Muscle of leg (tissue), 3 donors: ENCODE data around the gene TARP.

Experiments used
- DNase-seq: peaks from one replicate; pipeline ENCODE4 v3.0.0; 2013
- H3K27ac ChIP-seq: one replicate; pipeline ENCODE4 v1.5.1; 2013; ENCODE audit warnings: mild to moderate bottlenecking, low read length, control low read depth
- H3K27me3 ChIP-seq: one replicate; pipeline ENCODE4 v1.6.1; 2013; ENCODE audit warnings: low read length; ENCODE audit not compliant: control insufficient read depth, insufficient read depth
- H3K36me3 ChIP-seq: one replicate; pipeline ENCODE4 v1.6.1; 2013; ENCODE audit warnings: low read length; ENCODE audit not compliant: control insufficient read depth, insufficient read depth
- H3K4me1 ChIP-seq: one replicate; pipeline ENCODE4 v1.6.1; 2013; ENCODE audit warnings: low read length; ENCODE audit not compliant: control insufficient read depth, insufficient read depth
- H3K4me3 ChIP-seq: one replicate; pipeline ENCODE4 v1.5.1; 2013; ENCODE audit warnings: low read length, control low read depth
- H3K9me3 ChIP-seq: replicated peaks from 2 replicates; pipeline ENCODE4 v1.6.1; 2013; ENCODE audit warnings: low read depth, low read length; ENCODE audit not compliant: control insufficient read depth
- WGBS: methylation state at CpG from one replicate; pipeline ENCODE4 v1.1.5; 2013; ENCODE audit warnings: missing lambda C conversion rate; ENCODE audit not compliant: insufficient coverage; 5-methylcytosine and 5-hydroxymethylcytosine counted together

Gene TARP

GRCh38 chr7:38224392-38224791, 49.0 kb downstream of the TARP start:
- H3K36me3 ChIP-seq = peaks cover 35% of the 10 kb centered on the region
- no peaks in the 10 kb centered on the region for H3K27me3 ChIP-seq
- peaks cover 4% of the 10 kb centered on the region for H3K4me1 ChIP-seq
- no peaks in the 10 kb centered on the region for H3K9me3 ChIP-seq
- 100% methylated on average over 3 of the region's 5 CpGs for WGBS
- no peak for DNase-seq
- no peak overlapping the region for H3K4me3 ChIP-seq
- H3K27ac ChIP-seq = no peak overlapping the region

- 88% methylated on average over 1 of the region's 2 CpGs for WGBS
- DNase-seq = no peak
- H3K36me3 ChIP-seq = peaks cover 40% of the 10 kb centered on the region
- no peak overlapping the region for H3K4me3 ChIP-seq
- peaks cover 4% of the 10 kb centered on the region for H3K4me1 ChIP-seq
- H3K27me3 ChIP-seq = no peaks in the 10 kb centered on the region
- H3K9me3 ChIP-seq = no peaks in the 10 kb centered on the region
- no peak overlapping the region for H3K27ac ChIP-seq
These were observed 50.1 kb downstream of the TARP start for GRCh38 chr7:38223306-38223705.

GRCh38 chr7:38222481-38223096, 50.8 kb downstream of the TARP start:
- H3K27me3 ChIP-seq = no peaks in the 10 kb centered on the region
- H3K4me3 ChIP-seq = no peak overlapping the region
- H3K36me3 ChIP-seq = peaks cover 45% of the 10 kb centered on the region
- H3K9me3 ChIP-seq = no peaks in the 10 kb centered on the region
- no peak overlapping the region for H3K27ac ChIP-seq
- DNase-seq = peak; percentile 76
- WGBS = no CpG with 5 or more reads among the region's 5 CpGs
- peaks cover 4% of the 10 kb centered on the region for H3K4me1 ChIP-seq

- no peaks in the 10 kb centered on the region for H3K9me3 ChIP-seq
- no peak overlapping the region for H3K4me3 ChIP-seq
- peaks cover 47% of the 10 kb centered on the region for H3K36me3 ChIP-seq
- H3K27me3 ChIP-seq = no peaks in the 10 kb centered on the region
- H3K27ac ChIP-seq = no peak overlapping the region
- H3K4me1 ChIP-seq = peaks cover 7% of the 10 kb centered on the region
- no CpG with 5 or more reads among the region's 3 CpGs for WGBS
- no peak for DNase-seq
These were observed 53.0 kb downstream of the TARP start for GRCh38 chr7:38220452-38220851.

GRCh38 chr7:38217672-38218071, 55.8 kb downstream of the TARP start:
- no peak for DNase-seq
- Histone ChIP-seq H3K4me3 (no peak overlapping the region), H3K36me3 (peaks cover 44% of the 10 kb centered on the region), H3K4me1 (peaks cover 7% of the 10 kb centered on the region), H3K27ac (no peak overlapping the region), H3K27me3 (no peaks in the 10 kb centered on the region), H3K9me3 (no peaks in the 10 kb centered on the region)
- no CpG with 5 or more reads among the region's 2 CpGs for WGBS

- H3K4me1 ChIP-seq = peaks cover 4% of the 10 kb centered on the region
- peaks cover 39% of the 10 kb centered on the region for H3K36me3 ChIP-seq
- H3K27me3 ChIP-seq = no peaks in the 10 kb centered on the region
- H3K4me3 ChIP-seq = no peak overlapping the region
- H3K9me3 ChIP-seq = no peaks in the 10 kb centered on the region
- WGBS = 3% methylated on average over 5 of the region's 5 CpGs
- peak; percentile 94 for DNase-seq
- H3K27ac ChIP-seq = peak overlapping the region; percentile 60
These were observed 57.4 kb downstream of the TARP start for GRCh38 chr7:38215735-38216670.

GRCh38 chr7:38215115-38215514, 58.3 kb downstream of the TARP start:
- no CpG with 5 or more reads among the region's 1 CpG for WGBS
- H3K27ac ChIP-seq = peak overlapping the region; percentile 42
- peaks cover 38% of the 10 kb centered on the region for H3K36me3 ChIP-seq

GRCh38 chr7:38211940-38212339, 61.5 kb downstream of the TARP start:
- H3K36me3 ChIP-seq = peaks cover 19% of the 10 kb centered on the region
- H3K4me1 ChIP-seq = peaks cover 4% of the 10 kb centered on the region
- 67% methylated on average over 1 of the region's 3 CpGs for WGBS
- peak; percentile 84 for DNase-seq
- H3K27me3 ChIP-seq = no peaks in the 10 kb centered on the region
- peak overlapping the region; percentile 54 for H3K27ac ChIP-seq
- H3K4me3 ChIP-seq = no peak overlapping the region
- H3K9me3 ChIP-seq = no peaks in the 10 kb centered on the region

More at GRCh38 chr7:38215115-38215514, 58.3 kb downstream of the TARP start:
- Histone ChIP-seq H3K27me3 (no peaks in the 10 kb centered on the region), H3K4me1 (peaks cover 4% of the 10 kb centered on the region), H3K9me3 (no peaks in the 10 kb centered on the region), H3K4me3 (no peak overlapping the region)
- no peak for DNase-seq

- no peak overlapping the region for H3K4me3 ChIP-seq
- WGBS = 80% methylated on average over 1 of the region's 1 CpG
- H3K27me3 ChIP-seq = no peaks in the 10 kb centered on the region
- peaks cover 15% of the 10 kb centered on the region for H3K36me3 ChIP-seq
- H3K27ac ChIP-seq = peak overlapping the region; percentile 54
- peaks cover under 1% of the 10 kb centered on the region for H3K4me1 ChIP-seq
- no peaks in the 10 kb centered on the region for H3K9me3 ChIP-seq
- DNase-seq = no peak
These were observed 62.0 kb downstream of the TARP start for GRCh38 chr7:38211486-38211885.
